HuH-7.5 (cell line): ENCODE data around the gene TADA1.
A peak's percentile ranks its signal among the peaks of the same experiment; 100 is the strongest.

Source experiments
- DNase-seq: peaks from one replicate; pipeline ENCODE4 v3.0.0; 2011; ENCODE audit warnings: low spot score

The TADA1 gene

GRCh38 chr1:166875734-166876539 lies at the start of gene TADA1:
Gene TADA1, minus strand, starts transcription at chr1:166876264. Its CDS starts 31 bp downstream, at chr1:166876233.
- peak; percentile 73 for DNase-seq

- DNase-seq = no peak
Observed at GRCh38 chr1:166924823-166925541, 48.9 kb upstream of the TADA1 start.

GRCh38 chr1:166920561-166921475 lies 44.8 kb upstream of the TADA1 start:
- no peak for DNase-seq

GRCh38 chr1:166918956-166919316 lies 42.9 kb upstream of the TADA1 start:
- no peak for DNase-seq

GRCh38 chr1:166918088-166918955 lies 42.3 kb upstream of the TADA1 start:
- no peak for DNase-seq

GRCh38 chr1:166915941-166916340 lies 39.9 kb upstream of the TADA1 start:
- no peak for DNase-seq

- no peak for DNase-seq
Observed at GRCh38 chr1:166915042-166915441, 39.0 kb upstream of the TADA1 start.

GRCh38 chr1:166914111-166914510 lies 38.0 kb upstream of the TADA1 start:
- no peak for DNase-seq

- DNase-seq = no peak
Observed at GRCh38 chr1:166911624-166912023, 35.6 kb upstream of the TADA1 start.

- DNase-seq = peak; percentile 62
Observed at GRCh38 chr1:166910396-166910994, 34.4 kb upstream of the TADA1 start.

GRCh38 chr1:166908942-166909341 lies 32.9 kb upstream of the TADA1 start:
- DNase-seq = no peak

- no peak for DNase-seq
Observed at GRCh38 chr1:166907763-166908162, 31.7 kb upstream of the TADA1 start.

GRCh38 chr1:166907051-166907450 lies 31.0 kb upstream of the TADA1 start:
- DNase-seq = no peak

- no peak for DNase-seq
Observed at GRCh38 chr1:166906647-166907046, 30.6 kb upstream of the TADA1 start.

GRCh38 chr1:166905900-166906299 lies 29.8 kb upstream of the TADA1 start:
- DNase-seq = no peak

GRCh38 chr1:166905136-166905535 lies 29.1 kb upstream of the TADA1 start:
- no peak for DNase-seq

- no peak for DNase-seq
Observed at GRCh38 chr1:166903232-166903631, 27.2 kb upstream of the TADA1 start.

GRCh38 chr1:166902279-166902678 lies 26.2 kb upstream of the TADA1 start:
- no peak for DNase-seq

- DNase-seq = no peak
Observed at GRCh38 chr1:166900987-166901386, 24.9 kb upstream of the TADA1 start.

GRCh38 chr1:166899769-166900168 lies 23.7 kb upstream of the TADA1 start:
- no peak for DNase-seq

GRCh38 chr1:166895766-166896165 lies 19.7 kb upstream of the TADA1 start:
- no peak for DNase-seq
